ENCODE results near the gene SCN2B. TPM values are rescaled to one million over a fixed set of nuclear protein-coding genes. Genes with fewer than 3 reads are reported as not detected.

Gene SCN2B
- total and polyA plus RNA-seq, 2 of the 13 experiments (the other 11 are each of a cell fraction or from before 2014, with no cell fraction given): 0.01 to 0.02 TPM

- TF ChIP-seq RERE (CRISPR knock-in tag; IDR thresholded peaks at IDR 0.05; ENCODE audit: low read depth): peak; percentile 49; the same call in 1 of the 2 replicates
- peak; percentile 74; the same call in 1 of the 2 replicates for TF ChIP-seq ZNF230 (CRISPR knock-in tag; IDR thresholded peaks at IDR 0.05)
- peak; percentile 97 for TF ChIP-seq GATAD2A (CRISPR knock-in tag; IDR thresholded peaks at IDR 0.05)
- no peak for TF ChIP-seq E2F1 (CRISPR knock-in tag; IDR thresholded peaks at IDR 0.05)
- no peak for TF ChIP-seq TIGD3 (CRISPR knock-in tag; IDR thresholded peaks at IDR 0.05; ENCODE audit: borderline replicate concordance)
- TF ChIP-seq MEIS2 (CRISPR knock-in tag; IDR thresholded peaks at IDR 0.05): peak; percentile 96
- no peak for TF ChIP-seq SP1 (IDR thresholded peaks at IDR 0.05)
- no peak for TF ChIP-seq SP1 (CRISPR knock-in tag; IDR thresholded peaks at IDR 0.05)
- TF ChIP-seq DNMT3B (CRISPR knock-in tag; conservative IDR thresholded peaks at IDR 0.05): 0 out of 2 replicates have a peak, but pooled peaks have one; percentile 4
- peak; percentile 67 for TF ChIP-seq MAX (IDR thresholded peaks at IDR 0.05)
- peak; percentile 76; the same call in 1 of the 2 replicates for TF ChIP-seq BORCS8-MEF2B (CRISPR knock-in tag; IDR thresholded peaks at IDR 0.05)
- no peak for TF ChIP-seq HDAC6 (IDR thresholded peaks at IDR 0.05; ENCODE audit: low read depth, low read length)
- peak; percentile 99 for TF ChIP-seq TBX2 (CRISPR knock-in tag; IDR thresholded peaks at IDR 0.05; ENCODE audit: borderline replicate concordance)
- TF ChIP-seq ARNTL (CRISPR knock-in tag; IDR thresholded peaks at IDR 0.05): peak; percentile 85
- no peak for TF ChIP-seq HBP1 (CRISPR knock-in tag; IDR thresholded peaks at IDR 0.05; ENCODE audit: low read depth)
- TF ChIP-seq SRSF4 (IDR thresholded peaks at IDR 0.05; ENCODE audit: low read depth, low read length, poor library complexity, severe bottlenecking): no peak
- peak; percentile 95 for TF ChIP-seq PAXIP1 (CRISPR knock-in tag; conservative IDR thresholded peaks at IDR 0.05)
These were observed 35.8 kb upstream of the SCN2B start (continued) for GRCh38 chr11:118212131-118212725.
